Measurements from ENCODE around the gene RRP15. TPM values are rescaled to one million over a fixed set of nuclear protein-coding genes. Genes with fewer than 3 reads are reported as not detected.

Gene RRP15
- total RNA-seq, 1 experiment from 2014 or later, result 25.5 TPM

DNA sequence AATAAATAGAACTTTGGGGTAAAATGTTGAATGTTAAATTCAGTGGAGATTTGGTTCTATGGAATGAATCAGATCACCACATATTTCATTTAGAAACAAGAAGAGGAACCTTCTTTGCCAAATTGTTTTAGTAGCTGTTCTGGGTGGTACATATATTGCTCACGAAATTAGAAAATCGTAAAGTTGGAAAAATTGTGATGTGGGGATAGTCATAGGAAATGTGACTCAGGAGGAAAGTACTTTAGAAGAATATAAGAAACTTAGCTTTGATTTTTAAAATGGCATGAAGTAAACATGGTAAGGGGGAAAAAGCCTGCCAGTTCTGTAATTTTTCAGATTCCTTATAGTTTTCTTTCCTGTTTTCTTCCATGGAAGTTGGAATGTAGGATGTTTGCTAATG is 27.4 kb downstream of the RRP15 start:
- H3K27me3 ChIP-seq (ENCODE audit: insufficient read depth, low read length), result no peaks in the 10 kb centered on the region
- H2AFZ ChIP-seq (ENCODE audit: low read depth, low read length, poor library complexity, severe bottlenecking), result no peak overlapping the region
- no peak overlapping the region for H3K27ac ChIP-seq (ENCODE audit: low read depth, low read length)
- no peak overlapping the region for H3K4me3 ChIP-seq (replicated peaks in 1 of 2; ENCODE audit: low read depth in 1 of 2, low read length in 2 of 2)
- ChIA-PET RAD21 (ENCODE audit: low non-redundant PET in 1 of 2, low total read pairs in 2 of 2, uncharacterized antibody in 2 of 2, unreplicated experiment in 2 of 2) (no interaction called here), CTCF (no interaction called here), POLR2A (no interaction called here)
- DNase-seq (ENCODE audit: low read depth, low spot score), result no peak
- no peaks in the 10 kb centered on the region for H4K20me1 ChIP-seq (ENCODE audit: insufficient read depth)
- no peak for TF ChIP-seq EZH2phosphoT487 (IDR thresholded peaks at IDR 0.05; ENCODE audit: borderline replicate concordance)
- no peak for TF ChIP-seq SP1 (IDR thresholded peaks at IDR 0.05; ENCODE audit: low read depth)
- no peak for ATAC-seq
- no peak overlapping the region for H3K9ac ChIP-seq (ENCODE audit: low read length)
- no peaks in the 10 kb centered on the region for H3K9me2 ChIP-seq (ENCODE audit: insufficient read depth)
- BruUV-seq (replicated peaks), result no TSS peak
- H3K79me2 ChIP-seq (ENCODE audit: insufficient read depth, low read length), result peaks cover 21% of the 10 kb centered on the region
- no peaks in the 10 kb centered on the region for H3K4me1 ChIP-seq (ENCODE audit: control insufficient read depth in 1 of 2, insufficient read depth in 2 of 2, low read length in 2 of 2)
- H3K36me3 ChIP-seq (ENCODE audit: control insufficient read depth in 1 of 2, insufficient read depth in 2 of 2, low read length in 2 of 2), result peaks cover 0 to 19% of the 10 kb centered on the region in 2 experiments; a peak in 3 of 4 replicates
- intact Hi-C loops (cut with micrococcal nuclease), result no loop called here
- H3K4me2 ChIP-seq (ENCODE audit: low read length), result no peak overlapping the region
- H3K9me3 ChIP-seq (ENCODE audit: control insufficient read depth in 1 of 2, insufficient read depth in 1 of 2, low read depth in 1 of 2, low read length in 2 of 2), result no peaks in the 10 kb centered on the region

DNA sequence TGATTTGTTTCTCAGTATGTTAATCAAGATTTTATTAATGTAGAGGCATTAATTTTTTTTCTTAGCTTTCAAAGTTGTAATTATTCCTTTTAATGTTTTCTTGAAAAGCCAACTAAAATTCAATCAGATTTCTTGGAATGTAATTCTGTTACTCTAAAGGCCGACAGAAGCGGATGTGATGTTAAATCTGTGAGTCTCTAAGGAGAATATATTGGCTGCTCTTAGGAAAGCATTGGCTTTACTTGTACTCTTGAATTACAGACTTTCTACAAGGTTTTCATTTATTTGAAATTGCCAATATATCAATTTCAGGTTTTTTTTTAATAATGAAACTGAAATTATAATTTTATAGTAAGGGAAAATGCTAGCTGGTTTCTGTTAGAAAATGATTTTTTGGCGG is 29.2 kb downstream of the RRP15 start:
- Histone ChIP-seq H4K20me1 (ENCODE audit: insufficient read depth) (no peaks in the 10 kb centered on the region), H3K9ac (ENCODE audit: low read length) (no peak overlapping the region), H3K9me3 (ENCODE audit: control insufficient read depth in 1 of 2, insufficient read depth in 1 of 2, low read depth in 1 of 2, low read length in 2 of 2) (no peaks in the 10 kb centered on the region), H3K79me2 (ENCODE audit: insufficient read depth, low read length) (peaks cover 21% of the 10 kb centered on the region), H3K9me2 (ENCODE audit: insufficient read depth) (no peaks in the 10 kb centered on the region), H3K4me3 (replicated peaks in 1 of 2; ENCODE audit: low read depth in 1 of 2, low read length in 2 of 2) (no peak overlapping the region), H3K27me3 (ENCODE audit: insufficient read depth, low read length) (no peaks in the 10 kb centered on the region), H3K4me1 (ENCODE audit: control insufficient read depth in 1 of 2, insufficient read depth in 2 of 2, low read length in 2 of 2) (no peaks in the 10 kb centered on the region), H2AFZ (ENCODE audit: low read depth, low read length, poor library complexity, severe bottlenecking) (no peak overlapping the region), H3K27ac (ENCODE audit: low read depth, low read length) (no peak overlapping the region), H3K36me3 (ENCODE audit: control insufficient read depth in 1 of 2, insufficient read depth in 2 of 2, low read length in 2 of 2) (peaks cover 0 to 12% of the 10 kb centered on the region in 2 experiments; a peak in 3 of 4 replicates), H3K4me2 (ENCODE audit: low read length) (no peak overlapping the region)
- DNase-seq (ENCODE audit: low read depth, low spot score) (no peak), ATAC-seq (no peak)
- CTCF ChIA-PET, result no interaction called here
- no peak for TF ChIP-seq POLR2A (IDR thresholded peaks at IDR 0.05; ENCODE audit: borderline replicate concordance, extremely low read depth, insufficient read depth, insufficient read length)
- TF ChIP-seq, protein P1, sequence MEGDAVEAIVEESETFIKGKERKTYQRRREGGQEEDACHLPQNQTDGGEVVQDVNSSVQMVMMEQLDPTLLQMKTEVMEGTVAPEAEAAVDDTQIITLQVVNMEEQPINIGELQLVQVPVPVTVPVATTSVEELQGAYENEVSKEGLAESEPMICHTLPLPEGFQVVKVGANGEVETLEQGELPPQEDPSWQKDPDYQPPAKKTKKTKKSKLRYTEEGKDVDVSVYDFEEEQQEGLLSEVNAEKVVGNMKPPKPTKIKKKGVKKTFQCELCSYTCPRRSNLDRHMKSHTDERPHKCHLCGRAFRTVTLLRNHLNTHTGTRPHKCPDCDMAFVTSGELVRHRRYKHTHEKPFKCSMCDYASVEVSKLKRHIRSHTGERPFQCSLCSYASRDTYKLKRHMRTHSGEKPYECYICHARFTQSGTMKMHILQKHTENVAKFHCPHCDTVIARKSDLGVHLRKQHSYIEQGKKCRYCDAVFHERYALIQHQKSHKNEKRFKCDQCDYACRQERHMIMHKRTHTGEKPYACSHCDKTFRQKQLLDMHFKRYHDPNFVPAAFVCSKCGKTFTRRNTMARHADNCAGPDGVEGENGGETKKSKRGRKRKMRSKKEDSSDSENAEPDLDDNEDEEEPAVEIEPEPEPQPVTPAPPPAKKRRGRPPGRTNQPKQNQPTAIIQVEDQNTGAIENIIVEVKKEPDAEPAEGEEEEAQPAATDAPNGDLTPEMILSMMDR (IDR thresholded peaks at IDR 0.05 in 2 of 3, conservative IDR thresholded peaks at IDR 0.05 in 1 of 3; ENCODE audit: borderline replicate concordance in 1 of 3, insufficient read depth in 1 of 3, low read depth in 2 of 3, low read length in 2 of 3), result no peak
- no peak for TF ChIP-seq SIN3A (IDR thresholded peaks at IDR 0.05; ENCODE audit: low read depth)
- TF ChIP-seq ELF1 (IDR thresholded peaks at IDR 0.05; ENCODE audit: borderline replicate concordance, low read depth), result no peak
- TF ChIP-seq RAD21 (IDR thresholded peaks at IDR 0.05; ENCODE audit: low read depth), result no peak
- no peak for TF ChIP-seq YY1 (IDR thresholded peaks at IDR 0.05; ENCODE audit: extremely low read depth, insufficient replicate concordance, low read depth, low read length)
- BruUV-seq (replicated peaks), result no TSS peak
- intact Hi-C loops (cut with micrococcal nuclease), result no loop called here
- POLR2A ChIA-PET, result no interaction called here
- RAD21 ChIA-PET (ENCODE audit: low non-redundant PET in 1 of 2, low total read pairs in 2 of 2, uncharacterized antibody in 2 of 2, unreplicated experiment in 2 of 2), result no interaction called here
